NCI-H69 (cell line): Measurements from ENCODE around the gene MYOD1.

Source experiments
- DNase-seq: peaks from one replicate; lab custom pipeline; 2025; lab: John Stamatoyannopoulos, UW

The MYOD1 gene

GRCh38 chr11:17702876-17703275, 16.5 kb upstream of the MYOD1 start:
- no peak for DNase-seq

GRCh38 chr11:17703951-17704350, 15.4 kb upstream of the MYOD1 start:
- no peak for DNase-seq

GRCh38 chr11:17707830-17708229, 11.5 kb upstream of the MYOD1 start:
- DNase-seq: no peak

- no peak for DNase-seq
Measured at GRCh38 chr11:17711836-17712235, 7.5 kb upstream of the MYOD1 start.

GRCh38 chr11:17713851-17714250, 5.5 kb upstream of the MYOD1 start:
- no peak for DNase-seq

GRCh38 chr11:17714356-17714854, 5.0 kb upstream of the MYOD1 start:
- DNase-seq: no peak

GRCh38 chr11:17714870-17715269, 4.5 kb upstream of the MYOD1 start:
- DNase-seq: no peak

- no peak for DNase-seq
Measured at GRCh38 chr11:17716807-17717206, 2.6 kb upstream of the MYOD1 start.

- no peak for DNase-seq
Measured at GRCh38 chr11:17718015-17718414, 1.4 kb upstream of the MYOD1 start.

- no peak for DNase-seq
Measured at GRCh38 chr11:17718510-17718962, 835 bp upstream of the MYOD1 start.

- DNase-seq: peak; percentile 60
Measured at GRCh38 chr11:17719938-17720795, 796 bp downstream of the MYOD1 start.

GRCh38 chr11:17720796-17721171, 1.4 kb downstream of the MYOD1 start:
- peak; percentile 56 for DNase-seq

GRCh38 chr11:17721242-17721999, 2.0 kb downstream of the MYOD1 start:
- peak; percentile 60 for DNase-seq

GRCh38 chr11:17722000-17722643, 2.8 kb downstream of the MYOD1 start:
- peak; percentile 82 for DNase-seq

- no peak for DNase-seq
Measured at GRCh38 chr11:17724020-17724908, 4.9 kb downstream of the MYOD1 start.

GRCh38 chr11:17725174-17725573, 5.8 kb downstream of the MYOD1 start:
- no peak for DNase-seq

GRCh38 chr11:17730137-17730536, 10.8 kb downstream of the MYOD1 start:
- DNase-seq: no peak

- DNase-seq: peak; percentile 98
Measured at GRCh38 chr11:17730608-17731462, 11.5 kb downstream of the MYOD1 start.

GRCh38 chr11:17733261-17733660, 13.9 kb downstream of the MYOD1 start:
- DNase-seq: no peak

GRCh38 chr11:17734418-17734911, 15.1 kb downstream of the MYOD1 start, which contains the start of gene KCNC1:
TSS of gene KCNC1 (plus strand) at chr11:17734781. CDS start at chr11:17736003, 1,222 bp downstream.
- peak; percentile 93 for DNase-seq
